Measurements from ENCODE around the gene GDF7. TPM values are rescaled to one million over a fixed set of nuclear protein-coding genes. Genes with fewer than 3 reads are reported as not detected.

GDF7 gene
- total and polyA plus RNA-seq, 2 donors from 2014 or later = 1.8 to 12.5 TPM

DNA sequence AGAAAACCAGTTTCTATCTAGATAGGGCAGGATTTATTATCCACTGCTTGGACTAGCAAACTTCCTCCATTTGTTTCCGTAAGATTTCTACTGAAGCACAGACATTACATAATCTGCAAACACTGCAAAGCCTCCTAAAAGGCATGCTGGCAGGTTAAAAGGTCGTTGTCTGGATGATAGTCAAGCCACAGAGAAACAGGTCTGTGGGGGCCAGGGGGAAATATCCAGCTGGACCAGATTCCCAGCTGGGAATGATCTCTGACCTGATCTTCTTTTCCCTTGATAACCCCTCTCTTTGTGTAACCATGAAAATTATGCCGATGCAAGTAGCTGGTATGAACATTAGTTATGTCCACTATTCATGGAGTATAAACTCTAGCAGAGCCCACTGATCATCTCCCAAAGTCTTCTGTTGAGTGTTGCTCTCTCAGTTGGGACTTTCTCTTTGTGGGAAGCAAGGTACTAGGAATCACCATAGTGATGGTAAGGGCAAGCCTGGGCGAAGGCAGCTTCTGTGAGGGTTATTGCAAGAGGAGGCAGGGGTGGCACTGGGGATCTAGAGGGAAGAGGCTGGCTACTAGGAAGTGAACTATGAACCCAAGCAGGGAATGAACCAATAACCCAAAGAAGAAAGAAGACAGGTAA lies 61.3 kb downstream of the GDF7 start:
- H3K27ac ChIP-seq (ENCODE audit: low read depth in 2 of 2, low read length in 2 of 2) = peak overlapping the region; percentile 9 to 49
- peaks cover 0 to 6% (median 5%) of the 10 kb centered on the region in 3 donors for H3K4me1 ChIP-seq (ENCODE audit: control insufficient read depth in 2 of 3, insufficient read depth in 2 of 3, low read depth in 1 of 3, low read length in 3 of 3)
- intact Hi-C loops (cut with DNase I) = no loop called here
- FAIRE-seq (no peak), DNase-seq (peak in 2 of 5 donors; percentile 12 to 55)
- H3K4me3 ChIP-seq (ENCODE audit: low read length in 3 of 3) = no peak overlapping the region
- no peak overlapping the region for H3K9ac ChIP-seq (ENCODE audit: low read length in 3 of 3)
- no peaks in the 10 kb centered on the region for H3K36me3 ChIP-seq (ENCODE audit: control insufficient read depth in 2 of 3, insufficient read depth in 3 of 3, low read length in 3 of 3)
- no peaks in the 10 kb centered on the region for H3K27me3 ChIP-seq (ENCODE audit: control insufficient read depth, insufficient read depth, low read length)
- TF ChIP-seq, protein P1, sequence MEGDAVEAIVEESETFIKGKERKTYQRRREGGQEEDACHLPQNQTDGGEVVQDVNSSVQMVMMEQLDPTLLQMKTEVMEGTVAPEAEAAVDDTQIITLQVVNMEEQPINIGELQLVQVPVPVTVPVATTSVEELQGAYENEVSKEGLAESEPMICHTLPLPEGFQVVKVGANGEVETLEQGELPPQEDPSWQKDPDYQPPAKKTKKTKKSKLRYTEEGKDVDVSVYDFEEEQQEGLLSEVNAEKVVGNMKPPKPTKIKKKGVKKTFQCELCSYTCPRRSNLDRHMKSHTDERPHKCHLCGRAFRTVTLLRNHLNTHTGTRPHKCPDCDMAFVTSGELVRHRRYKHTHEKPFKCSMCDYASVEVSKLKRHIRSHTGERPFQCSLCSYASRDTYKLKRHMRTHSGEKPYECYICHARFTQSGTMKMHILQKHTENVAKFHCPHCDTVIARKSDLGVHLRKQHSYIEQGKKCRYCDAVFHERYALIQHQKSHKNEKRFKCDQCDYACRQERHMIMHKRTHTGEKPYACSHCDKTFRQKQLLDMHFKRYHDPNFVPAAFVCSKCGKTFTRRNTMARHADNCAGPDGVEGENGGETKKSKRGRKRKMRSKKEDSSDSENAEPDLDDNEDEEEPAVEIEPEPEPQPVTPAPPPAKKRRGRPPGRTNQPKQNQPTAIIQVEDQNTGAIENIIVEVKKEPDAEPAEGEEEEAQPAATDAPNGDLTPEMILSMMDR (IDR thresholded peaks at IDR 0.05; ENCODE audit: borderline replicate concordance, extremely low read depth, insufficient read depth) = no peak
- H3K9me3 ChIP-seq (ENCODE audit: control insufficient read depth in 2 of 3, insufficient read depth in 1 of 3, low read length in 3 of 3) = no peaks in the 10 kb centered on the region

Other genes starting within 250 kb of the GDF7 start
- gene RHOB, start 220.1 kb upstream of the GDF7 start, total RNA-seq = 487 TPM
- gene RHOB, start 220.1 kb upstream of the GDF7 start, polyA plus RNA-seq (ENCODE audit: insufficient read depth, low read depth, low replicate concordance) = 241 TPM
- 35.5 TPM for gene HS1BP3, start 16.0 kb upstream of the GDF7 start, total RNA-seq
- 37.5 TPM for gene HS1BP3, start 16.0 kb upstream of the GDF7 start, polyA plus RNA-seq (ENCODE audit: insufficient read depth, low read depth, low replicate concordance)
- gene LDAH, start 156.0 kb downstream of the GDF7 start, total RNA-seq = 20.4 TPM
- gene LDAH, start 156.0 kb downstream of the GDF7 start, polyA plus RNA-seq (ENCODE audit: insufficient read depth, low read depth, low replicate concordance) = 15.5 TPM

Data from kidney (tissue), 14 donors.